Measurements from ENCODE around the gene TBC1D7.

Gene TBC1D7

GRCh38 chr6:13288481-13288880, 39.9 kb downstream of the TBC1D7 start:
- no peak overlapping the region for H3K27ac ChIP-seq
- no peak for TF ChIP-seq Cebpa-rat (IDR thresholded peaks at IDR 0.05)
- H3K4me1 ChIP-seq = peaks cover 18 to 50% (median 35%) of the 10 kb centered on the region in 10 experiments
- peak overlapping the region in 3 of 11 experiments; percentile 24 to 29 (median 26); a peak in 6 of 22 replicates for H3K4me2 ChIP-seq
- peaks cover 0 to 4% (median 0%) of the 10 kb centered on the region in 11 experiments; a peak in 2 of 22 replicates for H4K20me1 ChIP-seq
- H3K36me3 ChIP-seq = peaks cover 62 to 99% (median 94%) of the 10 kb centered on the region in 11 experiments
- H3K27me3 ChIP-seq = no peaks in the 10 kb centered on the region
- no peak overlapping the region for H3K4me3 ChIP-seq
- H3K9me3 ChIP-seq (replicated peaks in 1 of 11) = peaks cover 21 to 37% (median 26%) of the 10 kb centered on the region in 11 experiments
- no peak overlapping the region for H3K9ac ChIP-seq

GRCh38 chr6:13287104-13287503, 41.2 kb downstream of the TBC1D7 start:
- TF ChIP-seq Cebpa-rat (IDR thresholded peaks at IDR 0.05) = no peak
- peaks cover 57 to 99% (median 92%) of the 10 kb centered on the region in 11 experiments for H3K36me3 ChIP-seq
- no peaks in the 10 kb centered on the region for H3K27me3 ChIP-seq
- H4K20me1 ChIP-seq = peaks cover 0 to 8% (median 0%) of the 10 kb centered on the region in 11 experiments; a peak in 3 of 22 replicates
- H3K4me1 ChIP-seq = peaks cover 18 to 51% (median 35%) of the 10 kb centered on the region in 10 experiments
- H3K27ac ChIP-seq = peak overlapping the region in 1 of 11 experiments; percentile 30; a peak in 1 of 22 replicates
- H3K9ac ChIP-seq = no peak overlapping the region
- peak overlapping the region in 2 of 10 experiments; percentile 25 to 26; a peak in 4 of 20 replicates for H3K4me3 ChIP-seq
- peaks cover 21 to 37% (median 26%) of the 10 kb centered on the region in 11 experiments for H3K9me3 ChIP-seq (replicated peaks in 1 of 11)
- H3K4me2 ChIP-seq = peak overlapping the region in 2 of 11 experiments; percentile 59 to 87; a peak in 5 of 22 replicates

GRCh38 chr6:13286181-13286580, 42.2 kb downstream of the TBC1D7 start:
- TF ChIP-seq Cebpa-rat (IDR thresholded peaks at IDR 0.05) = no peak
- Histone ChIP-seq H3K9me3 (replicated peaks in 1 of 11) (peaks cover 21 to 37% (median 26%) of the 10 kb centered on the region in 11 experiments), H3K27me3 (no peaks in the 10 kb centered on the region), H3K4me2 (peak overlapping the region in 9 of 11 experiments; percentile 2 to 87 (median 27); a peak in 14 of 22 replicates), H3K4me1 (peaks cover 20 to 59% (median 37%) of the 10 kb centered on the region in 10 experiments), H3K9ac (no peak overlapping the region), H3K27ac (peak overlapping the region in 5 of 11 experiments; percentile 5 to 30 (median 23); a peak in 3 of 22 replicates), H3K4me3 (no peak overlapping the region; a peak in 1 of 20 replicates), H3K36me3 (peaks cover 57 to 99% (median 92%) of the 10 kb centered on the region in 11 experiments), H4K20me1 (peaks cover 0 to 17% (median 0%) of the 10 kb centered on the region in 11 experiments; a peak in 4 of 22 replicates)

- peaks cover 22 to 64% (median 39%) of the 10 kb centered on the region in 10 experiments for H3K4me1 ChIP-seq
- H3K9ac ChIP-seq = no peak overlapping the region
- H3K27me3 ChIP-seq = no peaks in the 10 kb centered on the region
- TF ChIP-seq Cebpa-rat (IDR thresholded peaks at IDR 0.05) = no peak
- H3K4me2 ChIP-seq = peak overlapping the region in 10 of 11 experiments; percentile 0 to 87 (median 24); a peak in 13 of 22 replicates
- peaks cover 0 to 22% (median 0%) of the 10 kb centered on the region in 11 experiments; a peak in 4 of 22 replicates for H4K20me1 ChIP-seq
- no peak overlapping the region; a peak in 1 of 20 replicates for H3K4me3 ChIP-seq
- peaks cover 21 to 37% (median 26%) of the 10 kb centered on the region in 11 experiments for H3K9me3 ChIP-seq (replicated peaks in 1 of 11)
- H3K36me3 ChIP-seq = peaks cover 55 to 99% (median 92%) of the 10 kb centered on the region in 11 experiments
- H3K27ac ChIP-seq = peak overlapping the region in 6 of 11 experiments; percentile 9 to 36 (median 24); a peak in 5 of 22 replicates
These were observed 42.6 kb downstream of the TBC1D7 start for GRCh38 chr6:13285705-13286104.

- Histone ChIP-seq H3K9ac (no peak overlapping the region), H3K27ac (peak overlapping the region in 1 of 11 experiments; percentile 30; a peak in 2 of 22 replicates), H4K20me1 (peaks cover 0 to 30% (median 0%) of the 10 kb centered on the region in 11 experiments; a peak in 5 of 22 replicates), H3K4me1 (peaks cover 33 to 75% (median 48%) of the 10 kb centered on the region in 10 experiments), H3K36me3 (peaks cover 55 to 99% (median 94%) of the 10 kb centered on the region in 11 experiments), H3K4me3 (no peak overlapping the region), H3K27me3 (no peaks in the 10 kb centered on the region), H3K4me2 (peak overlapping the region in 4 of 11 experiments; percentile 2 to 87 (median 38); a peak in 5 of 22 replicates), H3K9me3 (replicated peaks in 1 of 11) (peaks cover 21 to 37% (median 26%) of the 10 kb centered on the region in 11 experiments)
- TF ChIP-seq Cebpa-rat (IDR thresholded peaks at IDR 0.05) = no peak
These were observed 43.7 kb downstream of the TBC1D7 start for GRCh38 chr6:13284646-13285045.

GRCh38 chr6:13283331-13283730, 45.0 kb downstream of the TBC1D7 start:
- TF ChIP-seq Cebpa-rat (IDR thresholded peaks at IDR 0.05) = no peak
- H3K27ac ChIP-seq = 0 out of 22 replicates have a peak overlapping the region, but pooled peaks of 1 of the 11 experiments have one; percentile 0
- H3K27me3 ChIP-seq = no peaks in the 10 kb centered on the region
- H3K4me1 ChIP-seq = peaks cover 35 to 76% (median 51%) of the 10 kb centered on the region in 10 experiments
- peaks cover 0 to 37% (median 0%) of the 10 kb centered on the region in 11 experiments; a peak in 5 of 22 replicates for H4K20me1 ChIP-seq
- no peak overlapping the region for H3K4me2 ChIP-seq
- H3K9me3 ChIP-seq (replicated peaks in 1 of 11) = peaks cover 18 to 37% (median 22%) of the 10 kb centered on the region in 11 experiments
- H3K9ac ChIP-seq = no peak overlapping the region
- peaks cover 44 to 99% (median 94%) of the 10 kb centered on the region in 11 experiments for H3K36me3 ChIP-seq
- H3K4me3 ChIP-seq = no peak overlapping the region

- H3K4me2 ChIP-seq = no peak overlapping the region
- H3K27me3 ChIP-seq = no peaks in the 10 kb centered on the region
- H3K4me3 ChIP-seq = no peak overlapping the region
- no peak overlapping the region for H3K9ac ChIP-seq
- H4K20me1 ChIP-seq = peaks cover 0 to 45% (median 0%) of the 10 kb centered on the region in 11 experiments; a peak in 5 of 22 replicates
- peaks cover 10 to 30% (median 14%) of the 10 kb centered on the region in 11 experiments for H3K9me3 ChIP-seq (replicated peaks in 1 of 11)
- no peak overlapping the region for H3K27ac ChIP-seq
- H3K36me3 ChIP-seq = peaks cover 37 to 99% (median 91%) of the 10 kb centered on the region in 11 experiments
- no peak for TF ChIP-seq Cebpa-rat (IDR thresholded peaks at IDR 0.05)
- peaks cover 35 to 76% (median 57%) of the 10 kb centered on the region in 10 experiments for H3K4me1 ChIP-seq
These were observed 45.8 kb downstream of the TBC1D7 start for GRCh38 chr6:13282393-13283069.

GRCh38 chr6:13281686-13282085, 46.7 kb downstream of the TBC1D7 start:
- peak overlapping the region in 4 of 11 experiments; percentile 8 to 65 (median 16); a peak in 2 of 22 replicates for H3K4me2 ChIP-seq
- H3K4me1 ChIP-seq = peaks cover 27 to 80% (median 64%) of the 10 kb centered on the region in 10 experiments
- TF ChIP-seq Cebpa-rat (IDR thresholded peaks at IDR 0.05) = no peak
- H3K27ac ChIP-seq = peak overlapping the region in 4 of 11 experiments; percentile 2 to 31 (median 21); a peak in 2 of 22 replicates
- peaks cover 34 to 99% (median 88%) of the 10 kb centered on the region in 11 experiments for H3K36me3 ChIP-seq
- no peak overlapping the region for H3K9ac ChIP-seq
- H3K9me3 ChIP-seq (replicated peaks in 1 of 11) = peaks cover 1 to 22% (median 6%) of the 10 kb centered on the region in 11 experiments; a peak in 20 of 22 replicates
- H4K20me1 ChIP-seq = peaks cover 0 to 53% (median 4%) of the 10 kb centered on the region in 11 experiments; a peak in 5 of 22 replicates
- no peaks in the 10 kb centered on the region for H3K27me3 ChIP-seq
- no peak overlapping the region for H3K4me3 ChIP-seq
